Lung (tissue), 12 donors: ENCODE results near the gene TRABD2A. TPM values are rescaled to one million over a fixed set of nuclear protein-coding genes. Genes with fewer than 3 reads are reported as not detected.

Experiments used
- ATAC-seq: fragments of 200-7000 bp; cut with Tn5 transposase; one replicate; pipeline ENCODE4 v1.9.1; 2020; ENCODE audit warnings: moderate number of reproducible peaks; ENCODE audit not compliant: insufficient read depth, low FRiP score
- DNase-seq, 3 donors: peaks; one replicate each; pipeline ENCODE4 v3.0.0-alpha.2; 2013 to 2017
- H3K27ac ChIP-seq, 2 donors: one replicate each; pipeline ENCODE4 v1.5.1; 2013; ENCODE audit warnings: mild to moderate bottlenecking in 2 of 2, moderate library complexity in 2 of 2, control low read depth in 1 of 2, inconsistent platforms in 1 of 2, low read depth in 1 of 2, low read length in 1 of 2
- H3K27me3 ChIP-seq, 3 donors: one replicate each; pipeline ENCODE4 v1.5.1; 2013; ENCODE audit warnings: low read length in 2 of 3; ENCODE audit not compliant: control insufficient read depth in 3 of 3, insufficient read depth in 3 of 3
- H3K36me3 ChIP-seq, 4 donors: one replicate each; pipeline ENCODE4 v1.5.1; 2013; ENCODE audit warnings: low read length in 4 of 4, mild to moderate bottlenecking in 1 of 4, moderate library complexity in 1 of 4; ENCODE audit not compliant: control insufficient read depth in 4 of 4, insufficient read depth in 4 of 4
- H3K4me1 ChIP-seq, 5 donors: one replicate each; pipeline ENCODE4 v1.5.1; 2013; ENCODE audit warnings: low read length in 5 of 5, mild to moderate bottlenecking in 2 of 5, moderate library complexity in 1 of 5; ENCODE audit not compliant: control insufficient read depth in 5 of 5, insufficient read depth in 5 of 5
- H3K4me3 ChIP-seq: one replicate; pipeline ENCODE4 v1.5.1; 2013; ENCODE audit warnings: mild to moderate bottlenecking, control low read depth, moderate library complexity
- H3K9ac ChIP-seq, 2 donors: one replicate each; pipeline ENCODE4 v1.5.1; 2013; ENCODE audit warnings: low read length in 2 of 2, control low read depth in 1 of 2; ENCODE audit not compliant: insufficient read depth in 1 of 2
- H3K9me3 ChIP-seq, 4 donors: one replicate each; pipeline ENCODE4 v1.5.1; 2013; ENCODE audit warnings: low read length in 3 of 4, mild to moderate bottlenecking in 1 of 4, moderate library complexity in 1 of 4; ENCODE audit not compliant: control insufficient read depth in 4 of 4, insufficient read depth in 3 of 4
- WGBS, 2 donors: extraction: QIAGEN DNeasy Blood & Tissue Kit; methylation state at CpG; one replicate each; pipeline ENCODE4 v1.1.7; 2013; 5-methylcytosine and 5-hydroxymethylcytosine counted together
- polyA plus RNA-seq, 2 donors: library from polyadenylated mRNA; stranded (reverse); fragments of 200-250 nt; gene quantifications; one replicate each; pipeline ENCODE4 v1.2.1, GENCODE V29; 2013
- total RNA-seq, 2 donors: library from RNA; depleted of rRNA in 1 of 2; stranded (reverse); fragments of >200 nt in 1 of 2; gene quantifications; one replicate each; pipeline ENCODE4 v1.2.1, GENCODE V29; 2014 to 2021
- TF ChIP-seq, protein P1 (sequence below): IDR thresholded peaks from 2 replicates; pipeline ENCODE4 v1.5.1; 2012; ENCODE audit warnings: mild to moderate bottlenecking; ENCODE audit errors: control extremely low read depth, extremely low read depth
- donor health status: control.
- donor health status: control.
- donor health status: Bipolar disorder and iron deficiency.
- donor health status: healthy.
- donor health status: DM: yes; HTN: yes; CAD: no.

Gene TRABD2A
- total and polyA plus RNA-seq, 4 donors: 1.9 to 3.1 (median 2.3) TPM

DNA sequence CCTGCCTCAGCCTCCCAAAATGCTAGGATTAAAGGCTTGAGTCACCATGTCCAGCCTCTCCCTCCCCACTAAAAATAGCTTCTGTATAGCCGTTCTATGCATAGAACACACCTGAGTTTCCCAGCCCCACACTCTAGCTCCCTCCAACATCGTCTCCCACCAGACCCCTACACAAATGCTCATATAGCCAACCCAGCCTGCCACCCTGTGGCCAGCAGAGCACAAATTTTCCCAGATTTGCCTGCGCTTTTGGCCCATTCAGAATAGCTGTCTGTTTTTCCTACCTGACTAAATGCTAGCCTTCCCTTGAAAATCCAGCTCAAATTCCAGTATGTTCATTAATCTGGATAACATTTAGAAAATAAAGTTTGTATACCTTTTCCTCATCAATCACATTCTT lies 22.8 kb downstream of the TRABD2A start:
- H3K9me3 ChIP-seq: peaks cover 0 to 2% (median 0%) of the 10 kb centered on the region in 4 donors
- no peak overlapping the region for H3K27ac ChIP-seq
- 78 to 88% methylated on average over 3 of the region's 3 CpGs for WGBS, 2 donors

DNA sequence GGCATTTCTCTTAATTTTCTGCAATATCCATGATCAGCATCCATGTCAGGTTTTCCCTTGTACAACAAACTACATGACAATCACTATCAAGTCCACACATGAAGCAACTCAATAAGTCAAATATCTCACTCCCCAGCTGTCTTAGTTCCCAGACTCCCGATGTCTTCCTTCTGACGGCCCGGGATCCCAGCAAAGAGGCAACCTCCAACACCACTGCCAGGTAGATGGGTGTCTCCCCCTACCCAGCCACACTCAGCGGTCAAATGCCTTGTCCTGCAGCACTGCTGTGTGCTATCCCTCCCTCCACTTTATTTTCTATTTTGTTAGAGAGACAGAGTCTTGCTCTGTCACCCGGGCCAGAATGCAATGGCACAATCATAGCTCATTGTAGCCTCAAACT lies 23.3 kb downstream of the TRABD2A start:
- ATAC-seq: no peak
- Histone ChIP-seq H3K27me3 (peaks cover 0 to 3% (median 0%) of the 10 kb centered on the region in 3 donors), H3K9me3 (peaks cover 0 to 2% (median 0%) of the 10 kb centered on the region in 4 donors), H3K4me3 (no peak overlapping the region), H3K36me3 (no peaks in the 10 kb centered on the region), H3K27ac (no peak overlapping the region), H3K4me1 (no peaks in the 10 kb centered on the region), H3K9ac (no peak overlapping the region)
- TF ChIP-seq, protein P1, sequence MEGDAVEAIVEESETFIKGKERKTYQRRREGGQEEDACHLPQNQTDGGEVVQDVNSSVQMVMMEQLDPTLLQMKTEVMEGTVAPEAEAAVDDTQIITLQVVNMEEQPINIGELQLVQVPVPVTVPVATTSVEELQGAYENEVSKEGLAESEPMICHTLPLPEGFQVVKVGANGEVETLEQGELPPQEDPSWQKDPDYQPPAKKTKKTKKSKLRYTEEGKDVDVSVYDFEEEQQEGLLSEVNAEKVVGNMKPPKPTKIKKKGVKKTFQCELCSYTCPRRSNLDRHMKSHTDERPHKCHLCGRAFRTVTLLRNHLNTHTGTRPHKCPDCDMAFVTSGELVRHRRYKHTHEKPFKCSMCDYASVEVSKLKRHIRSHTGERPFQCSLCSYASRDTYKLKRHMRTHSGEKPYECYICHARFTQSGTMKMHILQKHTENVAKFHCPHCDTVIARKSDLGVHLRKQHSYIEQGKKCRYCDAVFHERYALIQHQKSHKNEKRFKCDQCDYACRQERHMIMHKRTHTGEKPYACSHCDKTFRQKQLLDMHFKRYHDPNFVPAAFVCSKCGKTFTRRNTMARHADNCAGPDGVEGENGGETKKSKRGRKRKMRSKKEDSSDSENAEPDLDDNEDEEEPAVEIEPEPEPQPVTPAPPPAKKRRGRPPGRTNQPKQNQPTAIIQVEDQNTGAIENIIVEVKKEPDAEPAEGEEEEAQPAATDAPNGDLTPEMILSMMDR: no peak
- WGBS, 2 donors: 95 to 98% methylated on average over 5 of the region's 5 CpGs
- DNase-seq: no peak

More for the DNA sequence above, 22.8 kb downstream of the TRABD2A start:
- Histone ChIP-seq H3K27me3 (peaks cover 0 to 3% (median 0%) of the 10 kb centered on the region in 3 donors), H3K36me3 (no peaks in the 10 kb centered on the region), H3K9ac (no peak overlapping the region), H3K4me1 (no peaks in the 10 kb centered on the region), H3K4me3 (no peak overlapping the region)
- DNase-seq: no peak
- TF ChIP-seq, protein P1: no peak
- no peak for ATAC-seq

- Histone ChIP-seq H3K4me3 (no peak overlapping the region), H3K9me3 (peaks cover 0 to 2% (median 0%) of the 10 kb centered on the region in 4 donors), H3K4me1 (no peaks in the 10 kb centered on the region), H3K36me3 (no peaks in the 10 kb centered on the region), H3K9ac (no peak overlapping the region), H3K27me3 (peaks cover 0 to 3% (median 0%) of the 10 kb centered on the region in 3 donors), H3K27ac (no peak overlapping the region)
- DNase-seq: no peak
- no peak for ATAC-seq
- WGBS, 2 donors: 80 to 82% methylated on average over 6 of the region's 6 CpGs
- TF ChIP-seq, protein P1: no peak
Measured at GRCh38 chr2:84856787-84857186, 24.1 kb downstream of the TRABD2A start.

DNA sequence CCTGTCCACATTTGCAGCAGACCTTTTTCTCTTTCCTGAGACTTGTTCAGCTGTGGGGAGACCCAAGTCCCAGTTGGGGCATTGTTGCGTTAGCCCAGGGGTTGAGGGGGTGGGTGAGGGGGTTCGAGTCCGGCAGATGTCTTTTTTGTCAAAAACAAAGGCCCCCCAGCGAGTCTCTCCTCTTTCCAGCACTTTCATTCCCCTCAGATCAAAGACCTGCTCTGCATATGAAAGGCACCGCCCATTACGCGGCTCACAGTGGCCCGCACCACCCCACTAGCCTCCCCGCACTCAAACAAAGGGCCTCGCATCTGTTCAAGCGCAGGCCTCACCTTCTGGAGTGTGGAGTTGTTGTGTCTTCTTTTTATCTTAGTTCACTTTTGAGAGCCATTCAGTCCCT lies 25.2 kb downstream of the TRABD2A start:
- DNase-seq (no peak), ATAC-seq (no peak)
- Histone ChIP-seq H3K4me1 (no peaks in the 10 kb centered on the region), H3K27me3 (peaks cover 0 to 3% (median 0%) of the 10 kb centered on the region in 3 donors), H3K27ac (no peak overlapping the region), H3K4me3 (no peak overlapping the region), H3K36me3 (no peaks in the 10 kb centered on the region), H3K9me3 (peaks cover 0 to 2% (median 0%) of the 10 kb centered on the region in 4 donors), H3K9ac (no peak overlapping the region)
- TF ChIP-seq, protein P1: no peak
- 59 to 67% methylated on average over 11 of the region's 11 CpGs for WGBS, 2 donors
